ENCODE results near the gene ITGB3.

DNA sequence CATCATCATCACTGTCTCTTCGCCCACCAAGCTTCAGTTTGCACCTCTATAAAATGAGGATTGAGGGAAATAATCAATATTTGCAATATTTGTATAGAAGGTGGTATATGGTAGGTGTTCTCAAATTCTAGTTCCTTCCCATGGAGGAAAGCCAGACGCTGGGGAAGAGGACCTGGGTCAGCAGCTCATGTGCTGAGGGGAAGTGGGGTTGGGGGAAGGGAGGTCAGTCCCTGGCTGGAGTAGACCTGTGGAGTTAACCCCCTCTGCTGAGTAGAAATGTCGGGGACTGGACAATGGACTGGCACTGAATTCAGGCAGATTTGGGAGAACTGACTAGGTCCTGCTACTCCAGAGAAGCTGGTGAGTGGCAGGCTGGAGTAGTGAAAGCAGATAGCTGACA lies 12.8 kb upstream of the ITGB3 start:
- no peak for TF ChIP-seq ESRRA (IDR thresholded peaks at IDR 0.05; ENCODE audit: low read length)
- no peak for TF ChIP-seq YY1 (IDR thresholded peaks at IDR 0.05; ENCODE audit: low read depth, low read length)
- TF ChIP-seq PAX8 (IDR thresholded peaks at IDR 0.05) = no peak
- TF ChIP-seq EGR1 (IDR thresholded peaks at IDR 0.05; ENCODE audit: borderline replicate concordance in 1 of 2, low read depth in 2 of 2, low read length in 2 of 2) = no peak
- no peak for TF ChIP-seq GABPA (IDR thresholded peaks at IDR 0.05; ENCODE audit: low read depth)
- TF ChIP-seq, protein P1, sequence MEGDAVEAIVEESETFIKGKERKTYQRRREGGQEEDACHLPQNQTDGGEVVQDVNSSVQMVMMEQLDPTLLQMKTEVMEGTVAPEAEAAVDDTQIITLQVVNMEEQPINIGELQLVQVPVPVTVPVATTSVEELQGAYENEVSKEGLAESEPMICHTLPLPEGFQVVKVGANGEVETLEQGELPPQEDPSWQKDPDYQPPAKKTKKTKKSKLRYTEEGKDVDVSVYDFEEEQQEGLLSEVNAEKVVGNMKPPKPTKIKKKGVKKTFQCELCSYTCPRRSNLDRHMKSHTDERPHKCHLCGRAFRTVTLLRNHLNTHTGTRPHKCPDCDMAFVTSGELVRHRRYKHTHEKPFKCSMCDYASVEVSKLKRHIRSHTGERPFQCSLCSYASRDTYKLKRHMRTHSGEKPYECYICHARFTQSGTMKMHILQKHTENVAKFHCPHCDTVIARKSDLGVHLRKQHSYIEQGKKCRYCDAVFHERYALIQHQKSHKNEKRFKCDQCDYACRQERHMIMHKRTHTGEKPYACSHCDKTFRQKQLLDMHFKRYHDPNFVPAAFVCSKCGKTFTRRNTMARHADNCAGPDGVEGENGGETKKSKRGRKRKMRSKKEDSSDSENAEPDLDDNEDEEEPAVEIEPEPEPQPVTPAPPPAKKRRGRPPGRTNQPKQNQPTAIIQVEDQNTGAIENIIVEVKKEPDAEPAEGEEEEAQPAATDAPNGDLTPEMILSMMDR (IDR thresholded peaks at IDR 0.05 in 2 of 3, conservative IDR thresholded peaks at IDR 0.05 in 1 of 3; ENCODE audit: control insufficient read depth in 2 of 3, extremely low read depth in 1 of 3, insufficient read depth in 1 of 3, low read depth in 3 of 3, low read length in 3 of 3) = no peak
- no peak for TF ChIP-seq NFIC (IDR thresholded peaks at IDR 0.05; ENCODE audit: low read depth, low read length)
- TF ChIP-seq, protein P2, sequence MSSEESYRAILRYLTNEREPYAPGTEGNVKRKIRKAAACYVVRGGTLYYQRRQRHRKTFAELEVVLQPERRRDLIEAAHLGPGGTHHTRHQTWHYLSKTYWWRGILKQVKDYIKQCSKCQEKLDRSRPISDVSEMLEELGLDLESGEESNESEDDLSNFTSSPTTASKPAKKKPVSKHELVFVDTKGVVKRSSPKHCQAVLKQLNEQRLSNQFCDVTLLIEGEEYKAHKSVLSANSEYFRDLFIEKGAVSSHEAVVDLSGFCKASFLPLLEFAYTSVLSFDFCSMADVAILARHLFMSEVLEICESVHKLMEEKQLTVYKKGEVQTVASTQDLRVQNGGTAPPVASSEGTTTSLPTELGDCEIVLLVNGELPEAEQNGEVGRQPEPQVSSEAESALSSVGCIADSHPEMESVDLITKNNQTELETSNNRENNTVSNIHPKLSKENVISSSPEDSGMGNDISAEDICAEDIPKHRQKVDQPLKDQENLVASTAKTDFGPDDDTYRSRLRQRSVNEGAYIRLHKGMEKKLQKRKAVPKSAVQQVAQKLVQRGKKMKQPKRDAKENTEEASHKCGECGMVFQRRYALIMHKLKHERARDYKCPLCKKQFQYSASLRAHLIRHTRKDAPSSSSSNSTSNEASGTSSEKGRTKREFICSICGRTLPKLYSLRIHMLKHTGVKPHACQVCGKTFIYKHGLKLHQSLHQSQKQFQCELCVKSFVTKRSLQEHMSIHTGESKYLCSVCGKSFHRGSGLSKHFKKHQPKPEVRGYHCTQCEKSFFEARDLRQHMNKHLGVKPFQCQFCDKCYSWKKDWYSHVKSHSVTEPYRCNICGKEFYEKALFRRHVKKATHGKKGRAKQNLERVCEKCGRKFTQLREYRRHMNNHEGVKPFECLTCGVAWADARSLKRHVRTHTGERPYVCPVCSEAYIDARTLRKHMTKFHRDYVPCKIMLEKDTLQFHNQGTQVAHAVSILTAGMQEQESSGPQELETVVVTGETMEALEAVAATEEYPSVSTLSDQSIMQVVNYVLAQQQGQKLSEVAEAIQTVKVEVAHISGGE (CRISPR knock-in tag; IDR thresholded peaks at IDR 0.05) = no peak
- TF ChIP-seq CHD1 (IDR thresholded peaks at IDR 0.05; ENCODE audit: low read depth, low read length) = no peak
- TF ChIP-seq POLR2AphosphoS5 (IDR thresholded peaks at IDR 0.05; ENCODE audit: low read length) = no peak
